GM21619 (cell line): Measurements from ENCODE around the gene SERPINB6.
"Not testable (repeated sequence)": the region's sequence is repeated elsewhere in the genome, so short reads cannot be mapped to it uniquely, and the experiment has no call there.

Experiments
- ATAC-seq: cut with Tn5 transposase; IDR thresholded peaks from one replicate; pipeline ENCODE4 v1.9.1; 2021; ENCODE audit not compliant: unreplicated experiment

SERPINB6 gene

GRCh38 chr6:2971420-2972218 is at the start of gene SERPINB6:
SERPINB6 (minus strand) TSS chr6:2971567; CDS start chr6:2959332, 12,235 bp downstream.
- no peak for ATAC-seq

- ATAC-seq = no peak
Observed at GRCh38 chr6:3019749-3020320, 48.5 kb upstream of the SERPINB6 start.

- no peak for ATAC-seq
Observed at GRCh38 chr6:3019065-3019464, 47.7 kb upstream of the SERPINB6 start.

DNA sequence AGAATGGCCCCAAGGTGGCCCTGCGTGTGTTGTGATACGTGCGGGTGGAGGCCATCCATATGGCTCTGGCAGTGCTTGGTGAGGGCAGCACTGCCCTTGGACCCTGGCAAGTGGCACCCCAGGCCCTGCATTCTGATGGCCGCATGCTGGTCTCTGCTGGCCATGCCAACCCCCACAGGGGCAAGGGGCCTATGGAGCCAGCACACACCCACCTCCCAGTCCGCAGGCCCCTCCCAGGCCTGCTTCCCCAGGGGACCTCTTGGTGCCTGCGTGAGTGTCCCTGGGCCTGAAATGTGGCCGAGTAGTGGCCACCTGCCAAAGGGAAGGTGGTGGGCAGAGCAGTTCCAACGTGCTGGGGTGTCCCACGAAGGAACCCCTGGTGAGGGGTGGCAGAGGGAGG is 45.9 kb upstream of the SERPINB6 start:
- ATAC-seq = no peak

GRCh38 chr6:3016473-3017280 is 45.3 kb upstream of the SERPINB6 start:
- ATAC-seq = no peak

DNA sequence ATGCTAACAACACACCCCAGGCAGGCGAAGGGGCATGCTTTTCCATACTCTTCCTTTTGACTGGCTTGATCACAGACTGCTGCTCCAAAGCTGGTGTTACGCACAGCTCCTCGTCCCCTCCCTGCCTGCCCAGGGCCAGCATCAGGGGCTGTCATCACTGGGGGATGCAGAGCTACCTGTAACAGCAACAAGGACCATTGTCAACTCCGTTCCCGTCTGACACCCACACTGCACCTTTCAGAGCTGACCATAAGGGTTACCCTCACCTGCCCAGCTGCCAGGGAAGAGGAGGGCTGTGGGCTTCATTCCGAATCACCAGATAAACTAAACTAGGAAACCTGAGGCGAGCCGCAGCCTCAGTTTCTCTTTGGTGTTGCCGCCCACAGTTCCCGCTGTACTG is 43.8 kb upstream of the SERPINB6 start:
- no peak for ATAC-seq

DNA sequence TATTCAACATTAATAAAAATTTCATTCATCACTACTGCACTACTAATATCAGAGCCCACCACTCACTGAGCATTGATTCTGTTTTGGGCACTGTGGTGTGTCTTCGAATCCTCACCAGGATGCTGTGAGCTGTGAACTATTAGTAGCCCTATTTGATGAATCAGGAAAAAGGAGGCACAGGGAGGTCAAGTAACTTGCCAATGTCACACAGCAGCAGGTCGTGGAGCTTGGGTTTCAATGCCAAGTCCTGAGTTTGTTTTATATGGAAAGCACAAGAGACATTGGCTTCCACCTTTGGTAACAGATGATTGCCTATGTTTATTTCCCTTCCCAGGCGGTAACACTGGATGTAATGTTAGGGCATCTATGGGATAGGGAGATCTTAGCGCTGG is 43.3 kb upstream of the SERPINB6 start:
- ATAC-seq = no peak

- no peak for ATAC-seq
Observed at GRCh38 chr6:3013901-3014674, 42.7 kb upstream of the SERPINB6 start.

DNA sequence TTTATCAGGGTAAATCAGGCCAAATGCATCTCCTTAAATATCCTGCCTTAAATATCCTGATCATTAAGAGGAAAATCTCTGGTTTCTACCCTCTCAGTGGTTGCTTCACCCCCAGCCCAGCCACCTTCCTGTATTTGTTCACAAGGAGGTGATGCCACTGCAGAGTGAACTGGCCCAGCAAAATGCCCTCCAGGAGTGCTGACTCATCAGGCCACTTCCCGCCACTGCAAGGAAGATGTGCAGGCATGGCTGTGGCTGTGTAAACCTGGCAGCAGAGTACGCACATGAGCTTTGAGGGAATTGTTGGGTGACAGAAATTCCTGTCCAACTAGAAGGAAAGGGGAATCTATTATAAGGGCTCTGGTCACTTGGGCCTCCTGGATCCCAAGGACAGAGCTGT is 42.1 kb upstream of the SERPINB6 start:
- ATAC-seq = no peak

- ATAC-seq = no peak
Observed at GRCh38 chr6:3011592-3011991, 40.2 kb upstream of the SERPINB6 start.

GRCh38 chr6:3011158-3011557 is 39.8 kb upstream of the SERPINB6 start:
- ATAC-seq = no peak

DNA sequence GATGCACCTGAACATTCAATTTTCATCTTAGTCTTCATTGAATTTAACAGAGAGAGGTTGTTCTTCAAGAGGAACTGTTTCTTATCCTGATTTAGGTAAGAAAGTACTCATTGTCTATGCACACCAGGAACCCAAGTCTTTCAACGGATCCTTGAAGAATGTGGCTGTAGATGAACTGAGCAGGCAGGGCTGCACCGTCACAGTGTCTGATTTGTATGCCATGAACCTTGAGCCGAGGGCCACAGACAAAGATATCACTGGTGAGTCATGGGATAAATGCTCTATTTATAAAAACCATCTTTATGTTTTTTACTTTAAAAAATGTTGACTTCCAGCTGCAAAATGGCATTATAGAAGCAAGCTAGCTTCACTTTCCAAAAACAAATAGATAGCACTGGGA is 38.6 kb upstream of the SERPINB6 start:
- ATAC-seq = no peak

DNA sequence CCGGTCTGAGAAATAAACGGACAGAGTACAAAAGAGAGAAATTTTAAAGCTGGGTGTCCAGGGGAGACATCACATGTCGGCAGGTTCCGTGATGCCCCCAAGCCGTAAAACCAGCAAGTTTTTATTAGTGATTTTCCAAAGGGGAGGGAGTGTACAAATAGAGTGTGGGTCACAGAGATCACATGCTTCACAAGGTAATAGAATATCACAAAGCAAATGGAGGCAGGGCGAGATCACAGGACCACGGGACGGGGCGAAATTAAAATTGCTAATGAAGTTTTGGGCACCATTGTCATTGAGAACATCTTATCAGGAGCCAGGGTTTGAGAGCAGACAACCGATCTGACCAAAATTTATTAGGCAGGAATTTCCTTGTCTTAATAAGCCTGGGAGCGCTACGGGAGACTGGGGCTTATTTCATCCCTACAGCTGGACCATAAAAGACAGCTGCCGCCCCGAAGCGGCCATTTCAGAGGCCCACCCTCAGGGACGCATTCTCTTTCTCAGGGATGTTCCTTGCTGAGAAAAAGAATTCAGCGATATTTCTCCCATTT is 37.4 kb upstream of the SERPINB6 start:
- ATAC-seq = not testable (repeated sequence)

- ATAC-seq = no peak
Observed at GRCh38 chr6:3007571-3007970, 36.2 kb upstream of the SERPINB6 start.

DNA sequence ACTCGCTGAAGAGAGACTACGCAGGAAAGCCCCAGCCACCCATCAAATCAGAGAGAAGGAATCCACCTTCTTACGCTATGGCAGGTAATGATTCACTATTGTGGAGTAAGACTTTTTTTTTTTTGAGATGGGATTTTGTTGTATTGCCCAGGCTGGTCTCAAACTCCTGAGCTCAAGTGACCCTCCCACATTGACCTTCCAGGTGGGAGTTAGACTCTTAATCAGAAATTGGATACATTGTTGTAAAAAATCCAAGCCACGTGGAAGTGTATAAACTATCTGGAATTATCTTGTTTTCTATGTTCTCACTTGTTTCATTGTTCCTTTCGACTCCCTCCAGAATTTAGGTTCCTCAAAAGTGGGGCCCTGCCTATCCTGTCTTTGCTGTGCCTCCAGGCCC is 35.1 kb upstream of the SERPINB6 start:
- ATAC-seq = no peak

DNA sequence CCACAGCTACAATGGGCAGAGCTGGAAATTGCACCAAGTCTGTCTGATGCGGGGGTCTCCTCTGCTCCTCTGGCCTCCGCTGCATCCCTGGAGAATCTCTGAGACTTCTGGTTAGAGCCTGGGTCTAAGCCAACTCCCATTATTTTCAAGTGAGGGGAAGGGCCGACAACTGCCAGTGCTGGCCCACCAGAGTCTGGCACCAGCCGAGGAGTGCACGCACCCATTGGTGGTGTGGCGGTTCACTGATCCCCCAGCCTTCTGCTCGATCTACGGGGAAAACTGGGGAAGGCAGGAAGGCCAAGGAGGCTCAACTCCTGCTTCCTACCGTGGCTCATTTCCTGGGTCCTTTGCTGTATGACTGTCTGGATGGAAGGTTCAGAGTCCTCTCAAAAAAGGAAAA is 34.5 kb upstream of the SERPINB6 start:
- no peak for ATAC-seq

- no peak for ATAC-seq
Observed at GRCh38 chr6:3005077-3005476, 33.7 kb upstream of the SERPINB6 start.

GRCh38 chr6:3003226-3003625 is 31.9 kb upstream of the SERPINB6 start:
- not testable (repeated sequence) for ATAC-seq

- ATAC-seq = no peak
Observed at GRCh38 chr6:3001773-3002293, 30.5 kb upstream of the SERPINB6 start.

GRCh38 chr6:3001146-3001772 is 29.9 kb upstream of the SERPINB6 start:
- ATAC-seq = no peak
